Measurements from ENCODE around the gene DKC1. TPM values are rescaled to one million over a fixed set of nuclear protein-coding genes. Genes with fewer than 3 reads are reported as not detected.
"Not testable (repeated sequence)": the region's sequence is repeated elsewhere in the genome, so short reads cannot be mapped to it uniquely, and the experiment has no call there.

The DKC1 gene
- total and polyA plus RNA-seq, 7 donors = 21.2 to 61.0 (median 38.2) TPM

- intact Hi-C loops (cut with DNase I) = no loop called here
- H3K9me3 ChIP-seq = no peaks in the 10 kb centered on the region
- ATAC-seq (no peak), DNase-seq (no peak)
- H3K27me3 ChIP-seq (ENCODE audit: insufficient read depth in 3 of 3, low read length in 2 of 3) = peaks cover 0 to 4% (median 0%) of the 10 kb centered on the region in 3 donors
- no peaks in the 10 kb centered on the region for H3K4me1 ChIP-seq
- no peak overlapping the region for H3K4me3 ChIP-seq
- TF ChIP-seq, protein P1, sequence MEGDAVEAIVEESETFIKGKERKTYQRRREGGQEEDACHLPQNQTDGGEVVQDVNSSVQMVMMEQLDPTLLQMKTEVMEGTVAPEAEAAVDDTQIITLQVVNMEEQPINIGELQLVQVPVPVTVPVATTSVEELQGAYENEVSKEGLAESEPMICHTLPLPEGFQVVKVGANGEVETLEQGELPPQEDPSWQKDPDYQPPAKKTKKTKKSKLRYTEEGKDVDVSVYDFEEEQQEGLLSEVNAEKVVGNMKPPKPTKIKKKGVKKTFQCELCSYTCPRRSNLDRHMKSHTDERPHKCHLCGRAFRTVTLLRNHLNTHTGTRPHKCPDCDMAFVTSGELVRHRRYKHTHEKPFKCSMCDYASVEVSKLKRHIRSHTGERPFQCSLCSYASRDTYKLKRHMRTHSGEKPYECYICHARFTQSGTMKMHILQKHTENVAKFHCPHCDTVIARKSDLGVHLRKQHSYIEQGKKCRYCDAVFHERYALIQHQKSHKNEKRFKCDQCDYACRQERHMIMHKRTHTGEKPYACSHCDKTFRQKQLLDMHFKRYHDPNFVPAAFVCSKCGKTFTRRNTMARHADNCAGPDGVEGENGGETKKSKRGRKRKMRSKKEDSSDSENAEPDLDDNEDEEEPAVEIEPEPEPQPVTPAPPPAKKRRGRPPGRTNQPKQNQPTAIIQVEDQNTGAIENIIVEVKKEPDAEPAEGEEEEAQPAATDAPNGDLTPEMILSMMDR (IDR thresholded peaks at IDR 0.05) = no peak
- no peak overlapping the region for H3K27ac ChIP-seq
- WGBS, 3 donors = 7 to 13% (median 11%) methylated on average over 1 of the region's 1 CpG
- H3K36me3 ChIP-seq (ENCODE audit: insufficient read depth in 1 of 2, low read depth in 1 of 2) = no peaks in the 10 kb centered on the region
These were observed 51.1 kb downstream of the DKC1 start for GRCh38 chrX:154813801-154814200.

DNA sequence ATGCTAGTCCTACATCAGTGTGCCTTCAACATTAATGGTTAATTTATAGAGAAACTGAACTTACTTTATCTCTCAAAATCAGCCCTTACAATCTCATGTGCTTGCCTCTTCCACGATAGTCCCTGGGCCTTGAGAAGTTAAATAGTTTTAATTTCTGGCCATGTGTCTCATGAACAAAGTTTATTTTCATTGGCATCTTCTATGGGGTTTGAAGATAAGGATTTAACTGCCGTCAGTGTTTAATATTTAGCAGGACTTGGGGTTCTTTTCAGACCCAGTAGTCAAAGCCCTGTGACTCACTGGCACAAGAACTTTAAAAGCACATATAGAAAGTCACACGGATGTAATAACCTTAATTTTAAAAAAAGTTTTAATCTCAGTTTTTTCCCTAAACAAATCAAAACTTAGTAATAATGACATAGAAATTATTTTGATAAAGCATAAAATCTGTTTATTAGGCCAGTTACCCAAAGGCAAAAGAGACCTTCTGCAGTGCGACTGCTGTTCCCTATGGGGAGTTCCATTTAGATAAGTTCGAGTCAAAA, 52.7 kb downstream of the DKC1 start:
- Histone ChIP-seq H3K27me3 (ENCODE audit: insufficient read depth in 3 of 3, low read length in 2 of 3) (peaks cover 0 to 4% (median 0%) of the 10 kb centered on the region in 3 donors), H3K9me3 (no peaks in the 10 kb centered on the region), H3K36me3 (ENCODE audit: insufficient read depth in 1 of 2, low read depth in 1 of 2) (no peaks in the 10 kb centered on the region), H3K4me1 (no peaks in the 10 kb centered on the region), H3K27ac (no peak overlapping the region), H3K4me3 (no peak overlapping the region)
- no peak for DNase-seq
- intact Hi-C loops (cut with DNase I) = no loop called here
- ATAC-seq = no peak
- 75 to 89% (median 77%) methylated on average over 5 of the region's 5 CpGs for WGBS, 3 donors
- TF ChIP-seq, protein P1 (IDR thresholded peaks at IDR 0.05) = no peak

GRCh38 chrX:154816326-154816898, 53.7 kb downstream of the DKC1 start:
- WGBS, 3 donors = 68 to 82% (median 77%) methylated on average over 4 of the region's 4 CpGs
- H3K27me3 ChIP-seq (ENCODE audit: insufficient read depth in 3 of 3, low read length in 2 of 3); H3K4me1 ChIP-seq; H3K27ac ChIP-seq; DNase-seq; ATAC-seq; H3K36me3 ChIP-seq (ENCODE audit: insufficient read depth in 1 of 2, low read depth in 1 of 2); H3K9me3 ChIP-seq; intact Hi-C loops (cut with DNase I); H3K4me3 ChIP-seq: not testable (repeated sequence)

- 87 to 98% (median 96%) methylated on average over 18 to 19 of the region's 19 CpGs for whole genome bisulfite sequencing, 3 donors
- H3K27me3 ChIP-seq (ENCODE audit: insufficient read depth in 3 of 3, low read length in 2 of 3); H3K36me3 ChIP-seq (ENCODE audit: insufficient read depth in 1 of 2, low read depth in 1 of 2); H3K27ac ChIP-seq; DNase-seq; H3K4me3 ChIP-seq; H3K9me3 ChIP-seq; intact Hi-C loops (cut with DNase I); ATAC-seq; H3K4me1 ChIP-seq: not testable (repeated sequence)
These were observed 54.5 kb downstream of the DKC1 start for GRCh38 chrX:154817048-154817618.

DNA sequence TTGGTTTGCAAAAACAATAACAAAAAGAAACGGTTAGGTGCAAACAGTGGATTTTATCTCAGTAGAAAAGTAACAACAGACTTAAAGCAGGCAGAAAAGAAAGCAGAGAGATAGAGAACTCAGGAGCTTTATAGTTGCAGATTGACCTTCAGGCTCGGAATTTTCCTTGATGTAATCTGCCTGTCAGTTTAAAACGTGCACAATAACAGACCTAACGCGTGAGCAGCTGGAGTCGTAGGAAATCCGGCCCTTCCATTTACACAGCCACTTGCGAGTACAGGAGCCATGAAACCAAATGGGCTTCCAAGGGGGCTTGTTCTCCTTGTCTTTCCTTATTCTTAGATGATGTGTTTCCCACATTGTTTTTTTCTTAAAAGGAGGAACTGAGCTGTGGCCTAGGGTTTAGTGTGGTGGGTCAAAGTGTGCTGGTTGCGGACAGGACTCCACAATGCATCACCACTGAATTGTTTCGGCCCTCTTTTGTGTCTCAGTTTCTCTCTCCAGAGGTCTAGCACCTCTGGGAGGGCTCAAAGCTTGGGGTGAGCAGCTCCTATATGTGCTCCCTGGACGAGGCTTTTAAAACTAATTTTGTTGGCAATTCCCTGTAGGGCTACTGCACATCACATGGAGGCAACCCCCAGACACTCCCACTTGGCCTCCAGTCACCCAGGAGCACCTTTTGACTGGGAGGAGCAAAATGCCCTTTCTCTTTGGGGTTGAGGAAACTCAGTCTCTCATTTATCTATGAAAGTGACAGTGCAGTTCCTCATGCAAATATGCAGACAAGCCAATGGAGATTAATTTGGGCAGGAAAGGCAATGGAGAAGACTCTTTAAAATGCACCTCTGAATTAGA, 56.5 kb downstream of the DKC1 start:
- no peak for DNase-seq
- no peak overlapping the region for H3K27ac ChIP-seq
- TF ChIP-seq, protein P1 (IDR thresholded peaks at IDR 0.05) = no peak
- no peaks in the 10 kb centered on the region for H3K36me3 ChIP-seq (ENCODE audit: insufficient read depth in 1 of 2, low read depth in 1 of 2)
- H3K4me1 ChIP-seq = no peaks in the 10 kb centered on the region
- H3K9me3 ChIP-seq = no peaks in the 10 kb centered on the region
- H3K4me3 ChIP-seq = no peak overlapping the region
- ATAC-seq = no peak
- intact Hi-C loops (cut with DNase I) = no loop called here
- H3K27me3 ChIP-seq (ENCODE audit: insufficient read depth in 3 of 3, low read length in 2 of 3) = peaks cover 0 to 4% (median 0%) of the 10 kb centered on the region in 3 donors
- 63 to 76% (median 71%) methylated on average over 11 of the region's 11 CpGs for WGBS, 3 donors

All from psoas muscle (tissue), 8 donors.